ENCODE data around the gene ADH1A.
"Not testable (repeated sequence)": the region's sequence is repeated elsewhere in the genome, so short reads cannot be mapped to it uniquely, and the experiment has no call there.

The ADH1A gene

GRCh38 chr4:99276417-99276816, 14.4 kb downstream of the ADH1A start:
- DNase-seq, result no peak

GRCh38 chr4:99275885-99276284, 14.9 kb downstream of the ADH1A start:
- no peak for DNase-seq

- DNase-seq, result no peak
These were observed 15.7 kb downstream of the ADH1A start for GRCh38 chr4:99275050-99275449.

DNA sequence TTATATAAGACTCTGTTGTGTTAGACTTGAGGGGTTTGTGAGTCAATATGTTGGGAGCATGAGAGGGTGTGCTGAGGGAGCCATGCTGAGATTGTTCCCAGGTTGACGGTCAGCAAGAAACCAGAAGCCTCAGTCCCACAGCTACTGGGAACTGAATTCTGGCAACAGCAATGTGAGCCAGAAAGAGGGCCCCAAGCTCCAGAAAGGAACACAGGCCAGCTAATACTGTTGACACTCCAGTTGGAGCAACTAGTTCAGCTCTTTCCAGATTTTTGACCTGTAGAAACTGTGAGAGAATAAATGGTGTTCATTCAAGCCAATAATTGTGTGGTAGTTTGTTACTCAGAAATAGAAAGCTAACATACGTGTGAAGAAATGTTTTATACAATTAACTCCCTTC, 17.1 kb downstream of the ADH1A start:
- DNase-seq, result no peak

DNA sequence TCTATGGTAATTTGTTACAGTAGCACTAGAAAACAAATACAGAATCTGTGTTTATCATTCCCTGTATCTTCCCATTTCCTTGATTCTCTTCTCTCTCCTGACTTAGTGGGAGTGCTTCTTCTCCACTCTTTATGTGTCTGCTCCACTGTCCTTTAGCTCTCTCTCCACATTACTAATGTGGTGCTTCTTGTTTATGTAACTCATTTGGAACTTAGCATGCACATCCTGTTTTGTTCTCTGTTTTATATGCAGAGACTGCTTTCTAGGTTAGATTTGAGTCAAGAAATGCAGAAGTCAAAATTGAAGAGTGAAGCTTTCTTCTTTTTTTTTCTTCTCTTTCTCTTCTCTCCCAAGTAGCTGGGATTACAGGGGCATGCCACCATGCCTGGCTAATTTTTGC, 25.9 kb downstream of the ADH1A start:
- DNase-seq, result no peak

DNA sequence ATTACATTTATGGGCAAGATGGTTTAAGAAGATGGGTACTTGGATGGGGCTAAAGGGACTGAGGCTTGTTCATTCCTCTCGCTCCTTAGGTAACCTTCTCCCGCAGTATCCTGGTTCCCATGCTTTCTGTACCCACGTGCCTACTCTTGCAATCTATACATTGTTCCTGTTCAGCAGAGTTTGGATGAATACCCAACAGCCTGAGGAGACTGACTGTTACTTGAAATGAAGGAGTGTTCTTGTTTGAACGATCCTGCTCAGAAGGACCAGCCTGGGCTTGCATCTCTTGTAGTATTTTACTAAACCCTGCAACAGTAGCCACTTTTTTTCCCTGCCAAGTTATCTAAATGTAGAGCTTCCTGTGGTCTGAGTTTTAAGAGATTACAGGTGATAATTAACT, 38.0 kb downstream of the ADH1A start:
- no peak for DNase-seq

GRCh38 chr4:99248714-99249113, 42.1 kb downstream of the ADH1A start:
- DNase-seq, result no peak

DNA sequence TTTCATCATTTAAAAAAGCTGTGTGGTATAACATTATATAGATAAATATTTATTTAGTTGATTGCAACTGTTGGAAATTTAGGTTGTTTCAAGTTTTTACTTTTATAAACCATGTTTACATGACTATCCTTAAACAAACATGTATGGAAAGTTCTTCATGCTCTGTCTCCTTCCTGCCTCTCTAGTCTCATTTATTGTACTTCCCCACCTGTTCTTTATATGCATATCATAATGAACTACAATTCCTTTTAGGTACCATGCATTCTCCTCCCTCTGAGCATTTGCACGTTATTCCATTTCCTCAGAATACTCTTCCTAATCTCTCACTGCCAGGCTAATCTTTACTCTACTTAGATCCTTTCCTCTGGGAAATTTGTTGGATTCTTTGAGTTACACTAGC, 54.8 kb downstream of the ADH1A start:
- DNase-seq, result no peak

- no peak for DNase-seq
These were observed 56.3 kb downstream of the ADH1A start for GRCh38 chr4:99234331-99235010.

DNA sequence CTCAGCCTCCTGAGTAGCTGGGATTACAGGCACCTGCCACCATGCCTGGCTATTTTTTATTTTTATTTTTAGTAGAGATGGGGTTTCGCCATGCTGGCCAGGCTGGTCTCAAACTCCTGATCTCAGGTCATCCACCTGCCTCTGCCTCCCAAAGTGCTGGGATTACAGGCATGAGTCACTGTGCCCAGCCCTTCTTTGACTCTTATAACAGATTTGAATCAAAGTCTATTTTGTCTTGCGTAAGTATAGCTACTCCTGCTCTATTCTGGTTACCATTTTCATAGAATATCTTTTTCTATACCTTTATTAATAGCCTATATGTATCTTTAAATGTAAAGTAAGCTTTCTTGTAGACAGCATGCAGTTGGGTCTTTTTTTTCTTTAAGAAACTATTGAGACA, 57.4 kb downstream of the ADH1A start:
- not testable (repeated sequence) for DNase-seq

GRCh38 chr4:99228706-99229105, 62.1 kb downstream of the ADH1A start:
- DNase-seq, result not testable (repeated sequence)

- DNase-seq, result not testable (repeated sequence)
These were observed 63.1 kb downstream of the ADH1A start for GRCh38 chr4:99227646-99228045.
